ENCODE data around the gene SASH3.
A peak's percentile ranks its signal among the peaks of the same experiment; 100 is the strongest.

- peak; percentile 40 for TF ChIP-seq CTCF (IDR thresholded peaks at IDR 0.05; ENCODE audit: borderline replicate concordance, extremely low read depth, low read length, poor library complexity, severe bottlenecking)
- no peak for TF ChIP-seq EZH2 (IDR thresholded peaks at IDR 0.05; ENCODE audit: borderline replicate concordance, low read depth, low read length, severe bottlenecking)
These were observed 23.7 kb upstream of the SASH3 start for GRCh38 chrX:129755779-129756650.

Measured in DND-41 (cell line).